Trophoblast cell (in vitro differentiated cells and primary cell): ENCODE data around the gene TCF15.

Source experiments
- DNase-seq, 2 donors: peaks; one replicate each; pipeline ENCODE4 v3.0.0-alpha.2; 2016
- H2AFZ ChIP-seq: 2 replicates; pipeline ENCODE4 v1.6.1; 2013; ENCODE audit warnings: low read length, moderate library complexity, mild to moderate bottlenecking; ENCODE audit not compliant: insufficient read depth, poor library complexity
- H2AK5ac ChIP-seq: 2 replicates; pipeline ENCODE4 v1.6.1; 2013; ENCODE audit warnings: mild to moderate bottlenecking, low read length
- H2BK120ac ChIP-seq: 2 replicates; pipeline ENCODE4 v1.6.1; 2013; ENCODE audit warnings: low read length, mild to moderate bottlenecking, moderate library complexity; ENCODE audit not compliant: insufficient read depth, poor library complexity
- H2BK12ac ChIP-seq: 2 replicates; pipeline ENCODE4 v1.6.1; 2013; ENCODE audit warnings: mild to moderate bottlenecking, low read length, moderate library complexity
- H2BK5ac ChIP-seq: 2 replicates; pipeline ENCODE4 v1.6.1; 2013; ENCODE audit warnings: low read length, low read depth, moderate library complexity, mild to moderate bottlenecking; ENCODE audit not compliant: poor library complexity
- H3K14ac ChIP-seq: 2 replicates; pipeline ENCODE4 v1.6.1; 2013; ENCODE audit warnings: mild to moderate bottlenecking, low read length
- H3K18ac ChIP-seq: 2 replicates; pipeline ENCODE4 v1.6.1; 2013; ENCODE audit warnings: mild to moderate bottlenecking, low read length
- H3K23ac ChIP-seq: 2 replicates; pipeline ENCODE4 v1.6.1; 2013; ENCODE audit warnings: low read length
- H3K27ac ChIP-seq: 2 replicates; pipeline ENCODE4 v1.5.1; 2013; ENCODE audit warnings: low read depth, mild to moderate bottlenecking, inconsistent platforms, low read length, moderate library complexity
- H3K27me3 ChIP-seq: 2 replicates; pipeline ENCODE4 v1.6.1; 2013; ENCODE audit warnings: inconsistent platforms, mild to moderate bottlenecking, low read length, moderate library complexity; ENCODE audit not compliant: insufficient read depth
- H3K36me3 ChIP-seq, 2 experiments: 1 replicate in 1 of 2; 2 replicates in 1 of 2; pipeline ENCODE4 v1.6.1; 2013; ENCODE audit warnings: low read length in 2 of 2, mild to moderate bottlenecking in 2 of 2, moderate library complexity in 1 of 2; ENCODE audit not compliant: insufficient read depth in 2 of 2, control insufficient read depth in 1 of 2
- H3K4ac ChIP-seq: 2 replicates; pipeline ENCODE4 v1.6.1; 2013; ENCODE audit warnings: low read depth, mild to moderate bottlenecking, low read length, moderate library complexity
- H3K4me1 ChIP-seq, 2 experiments: 1 replicate in 1 of 2; 2 replicates in 1 of 2; pipeline ENCODE4 v1.6.1; 2013; ENCODE audit warnings: low read length in 2 of 2, mild to moderate bottlenecking in 2 of 2, moderate library complexity in 1 of 2; ENCODE audit not compliant: insufficient read depth in 2 of 2, control insufficient read depth in 1 of 2
- H3K4me2 ChIP-seq: 2 replicates; pipeline ENCODE4 v1.6.1; 2013; ENCODE audit warnings: inconsistent platforms, mild to moderate bottlenecking, low read length, moderate library complexity
- H3K4me3 ChIP-seq: 2 replicates; pipeline ENCODE4 v1.5.1; 2013; ENCODE audit warnings: mild to moderate bottlenecking, low read depth, low read length, inconsistent platforms
- H3K79me1 ChIP-seq: one replicate; pipeline ENCODE4 v1.6.1; 2013; ENCODE audit warnings: low read length
- H3K79me2 ChIP-seq: 2 replicates; pipeline ENCODE4 v1.6.1; 2013; ENCODE audit warnings: low read length, mild to moderate bottlenecking; ENCODE audit not compliant: control insufficient read depth, insufficient read depth, poor library complexity
- H3K9ac ChIP-seq: 2 replicates; pipeline ENCODE4 v1.6.1; 2013; ENCODE audit warnings: mild to moderate bottlenecking, low read length
- H3K9me3 ChIP-seq: 2 replicates; pipeline ENCODE4 v1.6.1; 2013; ENCODE audit warnings: low read depth, mild to moderate bottlenecking, control low read depth, inconsistent platforms, low read length; ENCODE audit not compliant: insufficient read depth
- H4K12ac ChIP-seq: 2 replicates; pipeline ENCODE4 v1.6.1; 2013; ENCODE audit warnings: low read depth, mild to moderate bottlenecking, low read length, moderate library complexity
- H4K8ac ChIP-seq: 2 replicates; pipeline ENCODE4 v1.6.1; 2013; ENCODE audit warnings: low read depth, mild to moderate bottlenecking, low read length, moderate library complexity
- H4K91ac ChIP-seq: one replicate; pipeline ENCODE4 v1.6.1; 2013; ENCODE audit warnings: low read depth, mild to moderate bottlenecking, low read length, moderate library complexity
- WGBS: extraction: QIAGEN DNeasy Blood & Tissue Kit; methylation state at CpG from one replicate; pipeline ENCODE4 v1.1.7; 2013; ENCODE audit warnings: missing lambda C conversion rate; ENCODE audit not compliant: insufficient read length, insufficient coverage; ENCODE audit errors: extremely low coverage; 5-methylcytosine and 5-hydroxymethylcytosine counted together

Gene TCF15

GRCh38 chr20:651713-652614 lies 41.9 kb upstream of the TCF15 start:
- H3K27ac ChIP-seq: no peak overlapping the region
- no peak overlapping the region for H3K9ac ChIP-seq
- no peak overlapping the region for H2AK5ac ChIP-seq
- H4K8ac ChIP-seq: no peak overlapping the region
- H3K23ac ChIP-seq: no peak overlapping the region
- no peak overlapping the region for H2BK12ac ChIP-seq
- H3K4ac ChIP-seq: no peak overlapping the region
- peak overlapping the region; percentile 81 for H3K14ac ChIP-seq
- peak overlapping the region; percentile 38 for H3K18ac ChIP-seq
- DNase-seq: no peak
- peaks cover 13% of the 10 kb centered on the region for H3K79me1 ChIP-seq
- H3K4me3 ChIP-seq: peak overlapping the region; percentile 91
- WGBS: no CpG with 5 or more reads among the region's 20 CpGs
- no peak overlapping the region for H2AFZ ChIP-seq
- H3K79me2 ChIP-seq: peaks cover 5% of the 10 kb centered on the region
- no peaks in the 10 kb centered on the region for H3K27me3 ChIP-seq
- H3K36me3 ChIP-seq: peaks cover 20 to 22% of the 10 kb centered on the region in 2 experiments
- no peak overlapping the region for H2BK5ac ChIP-seq
- H3K9me3 ChIP-seq: peaks cover 4% of the 10 kb centered on the region
- peaks cover 13 to 15% of the 10 kb centered on the region in 2 experiments for H3K4me1 ChIP-seq
- peak overlapping the region; percentile 95 for H4K91ac ChIP-seq
- H4K12ac ChIP-seq: no peak overlapping the region
- H3K4me2 ChIP-seq: peak overlapping the region; percentile 89
- H2BK120ac ChIP-seq: no peak overlapping the region

- H2BK5ac ChIP-seq: no peak overlapping the region
- peaks cover 20 to 22% of the 10 kb centered on the region in 2 experiments for H3K36me3 ChIP-seq
- H4K8ac ChIP-seq: no peak overlapping the region
- peaks cover 13% of the 10 kb centered on the region for H3K79me1 ChIP-seq
- H3K27ac ChIP-seq: no peak overlapping the region
- H2BK120ac ChIP-seq: no peak overlapping the region
- no peak overlapping the region for H4K12ac ChIP-seq
- no peak overlapping the region for H3K23ac ChIP-seq
- WGBS: no CpG with 5 or more reads among the region's 5 CpGs
- H3K9ac ChIP-seq: no peak overlapping the region
- no peak overlapping the region for H3K4ac ChIP-seq
- no peaks in the 10 kb centered on the region for H3K27me3 ChIP-seq
- no peak overlapping the region for H3K4me3 ChIP-seq
- no peak overlapping the region for H3K18ac ChIP-seq
- no peak overlapping the region for H4K91ac ChIP-seq
- peaks cover 5% of the 10 kb centered on the region for H3K79me2 ChIP-seq
- peaks cover 13 to 15% of the 10 kb centered on the region in 2 experiments for H3K4me1 ChIP-seq
- no peak overlapping the region for H2BK12ac ChIP-seq
- H2AK5ac ChIP-seq: no peak overlapping the region
- no peak overlapping the region for H2AFZ ChIP-seq
- no peak overlapping the region for H3K14ac ChIP-seq
- peaks cover 4% of the 10 kb centered on the region for H3K9me3 ChIP-seq
- DNase-seq: no peak
- no peak overlapping the region for H3K4me2 ChIP-seq
Measured at GRCh38 chr20:650954-651353, 40.8 kb upstream of the TCF15 start.

GRCh38 chr20:650281-650680 lies 40.2 kb upstream of the TCF15 start:
- no peak overlapping the region for H3K14ac ChIP-seq
- H3K79me2 ChIP-seq: peaks cover 5% of the 10 kb centered on the region
- H3K4ac ChIP-seq: no peak overlapping the region
- no peak overlapping the region for H3K4me2 ChIP-seq
- WGBS: no CpG with 5 or more reads among the region's 5 CpGs
- no peak overlapping the region for H2AFZ ChIP-seq
- no peak overlapping the region for H2BK5ac ChIP-seq
- no peak overlapping the region for H3K4me3 ChIP-seq
- peaks cover 13% of the 10 kb centered on the region for H3K79me1 ChIP-seq
- H3K18ac ChIP-seq: no peak overlapping the region
- H3K27ac ChIP-seq: no peak overlapping the region
- H3K23ac ChIP-seq: no peak overlapping the region
- peaks cover 13 to 15% of the 10 kb centered on the region in 2 experiments for H3K4me1 ChIP-seq
- no peak overlapping the region for H4K12ac ChIP-seq
- no peak overlapping the region for H4K8ac ChIP-seq
- H2AK5ac ChIP-seq: no peak overlapping the region
- no peak overlapping the region for H2BK120ac ChIP-seq
- DNase-seq: no peak
- no peaks in the 10 kb centered on the region for H3K27me3 ChIP-seq
- peaks cover 4% of the 10 kb centered on the region for H3K9me3 ChIP-seq
- no peak overlapping the region for H4K91ac ChIP-seq
- H2BK12ac ChIP-seq: no peak overlapping the region
- H3K36me3 ChIP-seq: peaks cover 20 to 22% of the 10 kb centered on the region in 2 experiments
- no peak overlapping the region for H3K9ac ChIP-seq

GRCh38 chr20:647479-648019 lies 37.4 kb upstream of the TCF15 start:
- Histone ChIP-seq H3K79me1 (peaks cover 1% of the 10 kb centered on the region), H3K27me3 (no peaks in the 10 kb centered on the region), H2AK5ac (no peak overlapping the region), H3K14ac (no peak overlapping the region), H3K27ac (no peak overlapping the region), H3K23ac (no peak overlapping the region), H2BK120ac (no peak overlapping the region), H3K79me2 (no peaks in the 10 kb centered on the region), H4K91ac (no peak overlapping the region), H3K18ac (no peak overlapping the region), H3K9me3 (peaks cover 4% of the 10 kb centered on the region), H3K4ac (no peak overlapping the region), H4K8ac (no peak overlapping the region), H4K12ac (no peak overlapping the region), H2BK12ac (no peak overlapping the region), H3K9ac (no peak overlapping the region), H3K4me2 (no peak overlapping the region), H3K4me1 (peaks cover 6% of the 10 kb centered on the region in 2 experiments), H3K4me3 (no peak overlapping the region), H3K36me3 (peaks cover 20 to 22% of the 10 kb centered on the region in 2 experiments), H2AFZ (no peak overlapping the region), H2BK5ac (no peak overlapping the region)
- no peak for DNase-seq
- WGBS: no CpG with 5 or more reads among the region's 2 CpGs
